Right lobe of liver (tissue), 4 donors: ENCODE results near the gene BCL10.

Source experiments
- POLR2A ChIP-seq: fragments of 450-650 bp; IDR thresholded peaks from one replicate; pipeline ENCODE4 v1.6.1; 2017; ENCODE audit warnings: antibody characterized with exemption, mild to moderate bottlenecking
- TF ChIP-seq, protein P1 (sequence below), 4 donors: fragments of 200-600 bp in 3 of 4; fragments of 450-650 bp in 1 of 4; IDR thresholded peaks; one replicate each; pipeline versions ENCODE4 v1.5.1 to v1.8.0; 2016 to 2022; ENCODE audit warnings: antibody characterized with exemption in 4 of 4, mild to moderate bottlenecking in 2 of 4
- donor health status: DM: no; HTN: no; CAD: no.
- donor health status: DM: no; HTN: no; CAD: no.
- donor health status: DM: no; HTN: yes; CAD: no.

DNA sequence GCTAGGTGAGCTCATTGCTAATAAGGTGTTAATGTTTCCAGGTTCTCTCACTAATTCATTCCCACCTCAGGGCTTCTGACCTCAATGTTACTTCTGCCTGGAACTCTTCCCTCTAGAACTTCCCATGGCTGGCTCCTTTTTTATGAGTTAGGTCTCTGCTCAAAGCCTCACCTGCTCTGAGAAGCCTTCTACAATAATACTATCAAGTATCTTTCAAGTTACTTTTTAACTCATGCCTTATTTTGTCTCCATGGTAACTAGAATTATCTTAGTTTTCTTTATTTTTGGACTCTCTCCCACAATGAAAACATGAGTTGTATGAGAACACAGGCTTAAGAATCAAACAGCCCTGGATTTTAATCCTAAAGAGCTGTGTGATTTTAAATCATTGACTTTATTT is 13.4 kb downstream of the BCL10 start:
- TF ChIP-seq, protein P1, sequence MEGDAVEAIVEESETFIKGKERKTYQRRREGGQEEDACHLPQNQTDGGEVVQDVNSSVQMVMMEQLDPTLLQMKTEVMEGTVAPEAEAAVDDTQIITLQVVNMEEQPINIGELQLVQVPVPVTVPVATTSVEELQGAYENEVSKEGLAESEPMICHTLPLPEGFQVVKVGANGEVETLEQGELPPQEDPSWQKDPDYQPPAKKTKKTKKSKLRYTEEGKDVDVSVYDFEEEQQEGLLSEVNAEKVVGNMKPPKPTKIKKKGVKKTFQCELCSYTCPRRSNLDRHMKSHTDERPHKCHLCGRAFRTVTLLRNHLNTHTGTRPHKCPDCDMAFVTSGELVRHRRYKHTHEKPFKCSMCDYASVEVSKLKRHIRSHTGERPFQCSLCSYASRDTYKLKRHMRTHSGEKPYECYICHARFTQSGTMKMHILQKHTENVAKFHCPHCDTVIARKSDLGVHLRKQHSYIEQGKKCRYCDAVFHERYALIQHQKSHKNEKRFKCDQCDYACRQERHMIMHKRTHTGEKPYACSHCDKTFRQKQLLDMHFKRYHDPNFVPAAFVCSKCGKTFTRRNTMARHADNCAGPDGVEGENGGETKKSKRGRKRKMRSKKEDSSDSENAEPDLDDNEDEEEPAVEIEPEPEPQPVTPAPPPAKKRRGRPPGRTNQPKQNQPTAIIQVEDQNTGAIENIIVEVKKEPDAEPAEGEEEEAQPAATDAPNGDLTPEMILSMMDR (IDR thresholded peaks at IDR 0.05) = no peak
- no peak for TF ChIP-seq POLR2A
